A549 (cell line): Measurements from ENCODE around the gene GTF2A1. TPM values are rescaled to one million over a fixed set of nuclear protein-coding genes. Genes with fewer than 3 reads are reported as not detected.

Experiments
- ATAC-seq, 2 experiments: fragments of 200-7000 bp in 1 of 2; fragments of >200 bp in 1 of 2; cut with Nextera tagmentation in 1 of 2; cut with Tn5 transposase in 1 of 2; 3 replicates each; pipeline versions ENCODE4 v1.8.0 to v1.9.1; 2018 to 2020; ENCODE audit warnings: mild to moderate bottlenecking in 1 of 2, moderate library complexity in 1 of 2
- CTCF ChIA-PET: fragments of 300-600 bp; sonication (Branson Sonifier 250); formaldehyde crosslinking; extraction: SDS; loops from one replicate; lab custom pipeline; 2021; ENCODE audit warnings: antibody characterized with exemption, inconsistent platforms; lab: Yijun Ruan, JAX
- POLR2A ChIA-PET: fragments of 350-600 bp; formaldehyde crosslinking; extraction: SDS; loops from one replicate; lab custom pipeline; 2021; ENCODE audit warnings: antibody characterized with exemption, inconsistent platforms; lab: Yijun Ruan, JAX
- DNase-seq, 2 experiments: peaks; one replicate each; pipeline versions ENCODE4 v3.0.0 to v3.0.0-alpha.2; 2011 to 2016; ENCODE audit warnings: low read depth in 1 of 2, low spot score in 1 of 2
- FAIRE-seq: peaks from 2 replicates; lab custom pipeline; 2011; peaks lifted over from hg19 to GRCh38; lab: Jason Lieb, UNC
- H3K27ac ChIP-seq, 2 experiments: fragments of >200 bp; sonication (Bioruptor Twin); formaldehyde crosslinking; 3 replicates each; pipeline ENCODE4 v1.5.1; 2016 to 2017
- H3K4me1 ChIP-seq: fragments of >200 bp; sonication (Bioruptor Twin); formaldehyde crosslinking; 3 replicates; pipeline ENCODE4 v1.6.1; 2016
- H3K4me2 ChIP-seq: fragments of >200 bp; sonication (Bioruptor Twin); formaldehyde crosslinking; 3 replicates; pipeline ENCODE4 v1.6.1; 2016
- H3K4me3 ChIP-seq: fragments of >200 bp; sonication (Bioruptor Twin); formaldehyde crosslinking; 3 replicates; pipeline ENCODE4 v1.5.1; 2016
- H3K9me3 ChIP-seq: fragments of >200 bp; sonication (Bioruptor Twin); formaldehyde crosslinking; 3 replicates; pipeline ENCODE4 v1.6.1; 2016
- BCL3 ChIP-seq: fragments of >200 bp; sonication (Bioruptor Twin); formaldehyde crosslinking; IDR thresholded peaks from 3 replicates; pipeline ENCODE4 v1.6.1; 2016
- BHLHE40 ChIP-seq: IDR thresholded peaks from 2 replicates; pipeline ENCODE4 v1.6.1; 2012; ENCODE audit warnings: low read depth, low read length, inconsistent platforms
- CHD2 ChIP-seq: fragments of 150-350 bp; IDR thresholded peaks from 2 replicates; pipeline ENCODE4 v1.6.1; 2014; ENCODE audit warnings: low read length; ENCODE audit not compliant: partially characterized antibody
- CHD4 ChIP-seq: fragments of 200-600 bp; sonication (generic); IDR thresholded peaks from 2 replicates; pipeline ENCODE4 v1.6.1; 2016; ENCODE audit warnings: antibody characterized with exemption, mild to moderate bottlenecking, borderline replicate concordance
- EHF ChIP-seq: fragments of 250-450 bp; sonication (Bioruptor Pico); IDR thresholded peaks from 2 replicates; pipeline ENCODE4 v1.5.0; 2020; ENCODE audit warnings: mild to moderate bottlenecking
- EHMT2 ChIP-seq: fragments of 200-600 bp; sonication (generic); IDR thresholded peaks from 2 replicates; pipeline ENCODE4 v1.6.1; 2016; ENCODE audit warnings: antibody characterized with exemption, low read depth, mild to moderate bottlenecking, moderate library complexity
- ELK1 ChIP-seq: fragments of 150-350 bp; IDR thresholded peaks from 2 replicates; pipeline ENCODE4 v1.6.1; 2014; ENCODE audit warnings: low read depth, mild to moderate bottlenecking, low read length
- FOSB ChIP-seq: fragments of 250-450 bp; sonication (Bioruptor Pico); IDR thresholded peaks from 2 replicates; pipeline ENCODE4 v1.5.0; 2020; ENCODE audit warnings: mild to moderate bottlenecking, moderate library complexity
- FOSL2 ChIP-seq, 2 experiments: fragments of 450-650 bp in 1 of 2; fragments of >200 bp in 1 of 2; sonication (Bioruptor Twin) in 1 of 2; formaldehyde crosslinking; IDR thresholded peaks; 2 replicates each; pipeline versions ENCODE4 v1.5.0 to v1.6.1; 2016 to 2020; ENCODE audit warnings: mild to moderate bottlenecking in 1 of 2, moderate library complexity in 1 of 2
- GATA3 ChIP-seq: IDR thresholded peaks from 2 replicates; pipeline ENCODE4 v1.6.1; 2012; ENCODE audit warnings: borderline replicate concordance
- HDAC2 ChIP-seq: fragments of 200-600 bp; sonication (generic); IDR thresholded peaks from 2 replicates; pipeline ENCODE4 v1.6.1; 2016
- HEYL ChIP-seq: fragments of 250-450 bp; sonication (Bioruptor Pico); IDR thresholded peaks from 2 replicates; pipeline ENCODE4 v1.8.0; 2021; ENCODE audit warnings: mild to moderate bottlenecking, moderate library complexity
- HOXA7 ChIP-seq: fragments of 250-450 bp; sonication (Bioruptor Pico); IDR thresholded peaks from 2 replicates; pipeline ENCODE4 v1.5.0; 2020; ENCODE audit warnings: mild to moderate bottlenecking, moderate library complexity
- HOXB13 ChIP-seq: fragments of 250-450 bp; sonication (Bioruptor Pico); IDR thresholded peaks from 2 replicates; pipeline ENCODE4 v1.5.0; 2020; ENCODE audit warnings: low read depth, mild to moderate bottlenecking, moderate library complexity
- HOXB5 ChIP-seq: fragments of 250-450 bp; sonication (Bioruptor Pico); IDR thresholded peaks from 2 replicates; pipeline ENCODE4 v1.5.0; 2020; ENCODE audit warnings: mild to moderate bottlenecking, moderate library complexity
- JUN ChIP-seq, 2 experiments: fragments of >200 bp; sonication (Bioruptor Twin); formaldehyde crosslinking; IDR thresholded peaks; 2 replicates in 1 of 2; 3 replicates in 1 of 2; pipeline ENCODE4 v1.6.1; 2016 to 2017
- JUNB ChIP-seq: fragments of >200 bp; sonication (Bioruptor Twin); formaldehyde crosslinking; IDR thresholded peaks from 2 replicates; pipeline ENCODE4 v1.6.1; 2016
- KDM1A ChIP-seq: fragments of 200-600 bp; sonication (generic); IDR thresholded peaks from 2 replicates; pipeline ENCODE4 v1.6.1; 2016; ENCODE audit warnings: low read depth, mild to moderate bottlenecking
- KDM5A ChIP-seq: fragments of 200-600 bp; sonication (generic); IDR thresholded peaks from 2 replicates; pipeline ENCODE4 v1.6.1; 2016; ENCODE audit warnings: antibody characterized with exemption, mild to moderate bottlenecking
- MAX ChIP-seq: IDR thresholded peaks from 2 replicates; pipeline ENCODE4 v1.6.1; 2012
- NPAS2 ChIP-seq: fragments of 250-450 bp; sonication (Bioruptor Pico); IDR thresholded peaks from 2 replicates; pipeline ENCODE4 v1.8.0; 2022; ENCODE audit warnings: mild to moderate bottlenecking, moderate library complexity, borderline replicate concordance
- PBX3 ChIP-seq: IDR thresholded peaks from 2 replicates; pipeline ENCODE4 v1.6.1; 2012
- POLR2AphosphoS2 ChIP-seq: conservative IDR thresholded peaks from 2 replicates; pipeline ENCODE4 v1.6.1; 2012; ENCODE audit warnings: low read length, improper control_type of control experiment, inconsistent platforms
- RAD21 ChIP-seq, 2 experiments: fragments of >200 bp in 1 of 2; sonication (Bioruptor Twin) in 1 of 2; formaldehyde crosslinking in 1 of 2; IDR thresholded peaks in 1 of 2; conservative IDR thresholded peaks in 1 of 2; 2 replicates in 1 of 2; 3 replicates in 1 of 2; pipeline ENCODE4 v1.6.1; 2012 to 2018; ENCODE audit warnings: inconsistent platforms in 1 of 2
- RCOR1 ChIP-seq: fragments of 150-350 bp; IDR thresholded peaks from 2 replicates; pipeline ENCODE4 v1.6.1; 2014; ENCODE audit warnings: antibody characterized with exemption, low read length, low read depth
- REST ChIP-seq: fragments of 200-600 bp; sonication (generic); IDR thresholded peaks from 2 replicates; pipeline ENCODE4 v1.6.1; 2016; ENCODE audit warnings: antibody characterized with exemption, mild to moderate bottlenecking, moderate library complexity
- RFX5 ChIP-seq: fragments of 450-650 bp; IDR thresholded peaks from 2 replicates; pipeline ENCODE4 v1.7.1; 2014; ENCODE audit warnings: antibody characterized with exemption, mild to moderate bottlenecking, moderate library complexity
- SMC3 ChIP-seq: fragments of >200 bp; sonication (Bioruptor Twin); formaldehyde crosslinking; IDR thresholded peaks from 3 replicates; pipeline ENCODE4 v1.6.1; 2018; ENCODE audit warnings: inconsistent platforms
- SREBF2 ChIP-seq: fragments of 450-650 bp; IDR thresholded peaks from 2 replicates; pipeline ENCODE4 v1.6.1; 2014; ENCODE audit warnings: mild to moderate bottlenecking, moderate library complexity
- ZC3H11A ChIP-seq: fragments of 450-650 bp; IDR thresholded peaks from 2 replicates; pipeline ENCODE4 v1.6.1; 2014; ENCODE audit warnings: antibody characterized with exemption, mild to moderate bottlenecking
- ZFP36 ChIP-seq: fragments of 450-650 bp; IDR thresholded peaks from 2 replicates; pipeline ENCODE4 v1.6.1; 2014; ENCODE audit warnings: borderline replicate concordance; ENCODE audit not compliant: partially characterized antibody
- ZSCAN20 ChIP-seq: fragments of 250-450 bp; sonication (Bioruptor Pico); IDR thresholded peaks from 2 replicates; pipeline ENCODE4 v1.8.0; 2022; ENCODE audit warnings: mild to moderate bottlenecking, moderate library complexity
- WGBS: methylation state at CpG from one replicate; pipeline ENCODE4 v1.1.6; 2017; ENCODE audit errors: missing lambda C conversion rate; 5-methylcytosine and 5-hydroxymethylcytosine counted together
- polyA plus RNA-seq, 4 experiments: library from polyadenylated mRNA; depleted of rRNA in 3 of 4; stranded (reverse); fragments of >200 nt; fragmentation: RNase III in 1 of 4; extraction: RNeasy Plus Mini Kit Qiagen cat#74134 plus additional on column Dnase treatment in 1 of 4; gene quantifications; 2 replicates in 3 of 4; 3 replicates in 1 of 4; pipeline ENCODE4 v1.2.3, GENCODE V29; 2011 to 2017

GTF2A1 gene
- polyA plus RNA-seq, 2 of the 4 experiments (the other 2 are of a cell fraction): 12.5 to 19.6 TPM

- ATAC-seq: peak; percentile 81 to 88
- no peak for FAIRE-seq
- ChIA-PET POLR2A (interaction anchor here (0.6 to 1.5 kb wide), 22 partner anchors 10 to 315 kb away, joined by 3 to 19 read pairs (median 4); partner anchors contain the start of genes CEP128 and SEL1L), CTCF (interaction anchor here (1.0 to 1.4 kb wide), 2 partner anchors 32 to 49 kb away, joined by 3 read pairs; no protein-coding TSS in a partner anchor)
- peak overlapping the region; percentile 89 for H3K4me3 ChIP-seq
- H3K4me2 ChIP-seq: peak overlapping the region; percentile 61
- peaks cover 5% of the 10 kb centered on the region; the same call in 1 of the 3 replicates for H3K9me3 ChIP-seq
- peak overlapping the region; percentile 96 for H3K27ac ChIP-seq
- peak; percentile 85 to 97 for DNase-seq
- WGBS: 1% methylated on average over 29 of the region's 29 CpGs
- peaks cover 24% of the 10 kb centered on the region for H3K4me1 ChIP-seq
- TF ChIP-seq HDAC2 (no peak), PBX3 (peak; percentile 57), HOXA7 (CRISPR knock-in tag) (peak; percentile 79), GATA3 (no peak; the same call in 1 of the 2 replicates), EHMT2 (no peak), RAD21 (conservative IDR thresholded peaks at IDR 0.05 in 1 of 2, IDR thresholded peaks at IDR 0.05 in 1 of 2) (no peak), KDM5A (no peak), HOXB13 (CRISPR knock-in tag) (no peak), MAX (peak; percentile 79), NPAS2 (no peak), BCL3 (peak; percentile 98), SMC3 (no peak), CHD2 (no peak), HOXB5 (0 out of 2 replicates have a peak, but pooled peaks have one; percentile 33), ELK1 (no peak), POLR2AphosphoS2 (no peak), BHLHE40 (no peak), EHF (CRISPR knock-in tag) (0 out of 2 replicates have a peak, but pooled peaks have one; percentile 42), HEYL (CRISPR knock-in tag) (no peak), SREBF2 (no peak), KDM1A (no peak), JUN (IDR thresholded peaks at IDR 0.05) (peak; percentile 96 to 97), JUNB (no peak), FOSB (CRISPR knock-in tag) (peak; percentile 86), CHD4 (no peak), ZFP36 (no peak), FOSL2 (IDR thresholded peaks at IDR 0.05) (no peak), FOSL2 (CRISPR knock-in tag; IDR thresholded peaks at IDR 0.05) (no peak), RCOR1 (no peak), ZSCAN20 (CRISPR knock-in tag) (no peak), RFX5 (no peak), ZC3H11A (no peak), REST (peak; percentile 45; the same call in 1 of the 2 replicates)
Observed at GRCh38 chr14:81219210-81219758, 1.5 kb downstream of the GTF2A1 start.
